Transverse colon (tissue), 4 donors: ENCODE results near the gene CFAP91. TPM values are rescaled to one million over a fixed set of nuclear protein-coding genes. Genes with fewer than 3 reads are reported as not detected.
A peak's percentile ranks its signal among the peaks of the same experiment; 100 is the strongest.

Source experiments
- DNase-seq: peaks from one replicate; pipeline ENCODE4 v3.0.0-alpha.2; 2019
- H3K27ac ChIP-seq, 4 donors: fragments of 200-600 bp; sonication (generic); 2 replicates each; pipeline ENCODE4 v1.5.1; 2016 to 2018; ENCODE audit warnings: inconsistent platforms in 4 of 4
- H3K27me3 ChIP-seq: fragments of 200-600 bp; sonication (generic); 2 replicates; pipeline ENCODE4 v1.5.1; 2017; ENCODE audit warnings: inconsistent platforms
- H3K36me3 ChIP-seq, 4 donors: fragments of 200-600 bp; sonication (generic); 2 replicates each; pipeline ENCODE4 v1.5.1; 2017 to 2019; ENCODE audit warnings: inconsistent platforms in 4 of 4
- H3K4me1 ChIP-seq, 4 donors: fragments of 200-600 bp; sonication (generic); 2 replicates each; pipeline ENCODE4 v1.5.1; 2017 to 2020; ENCODE audit warnings: inconsistent platforms in 4 of 4
- H3K4me3 ChIP-seq, 4 donors: fragments of 200-600 bp; sonication (generic); 1 replicate in 1 of 4; 2 replicates in 3 of 4; pipeline versions ENCODE4 v1.5.1 to v1.6.1; 2017 to 2019; ENCODE audit warnings: inconsistent platforms in 4 of 4
- H3K9me3 ChIP-seq, 2 donors: fragments of 200-600 bp; sonication (generic); 2 replicates each; pipeline ENCODE4 v1.5.1; 2017 to 2019; ENCODE audit warnings: inconsistent platforms in 2 of 2
- EP300 ChIP-seq: sonication (generic); formaldehyde crosslinking; IDR thresholded peaks from one replicate; pipeline ENCODE4 v1.6.1; 2017; ENCODE audit warnings: antibody characterized with exemption, low read depth
- POLR2A ChIP-seq: fragments of 450-650 bp; IDR thresholded peaks from one replicate; pipeline ENCODE4 v1.6.1; 2016; ENCODE audit warnings: antibody characterized with exemption, mild to moderate bottlenecking, moderate library complexity
- POLR2AphosphoS5 ChIP-seq, 3 donors: sonication (generic); formaldehyde crosslinking; IDR thresholded peaks; one replicate each; pipeline ENCODE4 v1.6.1; 2016; ENCODE audit warnings: antibody characterized with exemption in 3 of 3
- WGBS, 2 donors: methylation state at CpG; one replicate each; pipeline ENCODE4 v1.1.5; 2018; ENCODE audit warnings: low coverage in 1 of 2; 5-methylcytosine and 5-hydroxymethylcytosine counted together
- in situ Hi-C, 4 donors: fragments of 200-750 bp; cut with MboI; loops; one replicate each; pipeline versions ENCODE4 v1.15.0 to v1.15.1; 2017; ENCODE audit warnings: low sequenced_read_pairs in 3 of 4, low pct_ligation_motif_present in 1 of 4, low pct_unique_long_range_greater_than_20kb in 1 of 4
- intact Hi-C: fragments of 100-400 bp; cut with DNase I; formaldehyde crosslinking; loops from one replicate; pipeline ENCODE4 v1.15.1; 2023; ENCODE audit warnings: low total_unique reads
- total RNA-seq, 4 donors: library from RNA; depleted of rRNA; stranded (reverse); fragments of >200 nt; gene quantifications; one replicate each; pipeline ENCODE4 v1.1.0, GENCODE V29; 2016
- TF ChIP-seq, protein P1 (sequence below), 5 experiments: fragments of 200-600 bp in 3 of 5; fragments of 450-650 bp in 2 of 5; sonication (generic) in 3 of 5; IDR thresholded peaks; 1 replicate in 2 of 5; 2 replicates in 3 of 5; pipeline ENCODE4 v1.5.1; 2016 to 2017; ENCODE audit warnings: antibody characterized with exemption in 5 of 5, inconsistent platforms in 3 of 5, mild to moderate bottlenecking in 2 of 5, moderate library complexity in 1 of 5

CFAP91 gene
- total RNA-seq, 4 donors from 2014 or later = 1.4 to 5.4 TPM; not detected in 2

- H3K27ac ChIP-seq = no peak overlapping the region
- H3K4me3 ChIP-seq = peak overlapping the region in 2 of 4 donors; percentile 34 to 54
- WGBS, 2 donors = 65 to 69% methylated on average over 8 of the region's 8 CpGs
- no peak for TF ChIP-seq POLR2AphosphoS5 (IDR thresholded peaks at IDR 0.05)
- intact Hi-C loops = no loop called here
- in situ Hi-C loops = no loop called here
- H3K36me3 ChIP-seq = no peaks in the 10 kb centered on the region
- H3K9me3 ChIP-seq = no peaks in the 10 kb centered on the region
- H3K4me1 ChIP-seq = peaks cover 0 to 32% (median 10%) of the 10 kb centered on the region in 4 donors
- no peak for DNase-seq
- H3K27me3 ChIP-seq = peaks cover 6% of the 10 kb centered on the region
These were observed 1.2 kb downstream of the CFAP91 start for GRCh38 chr3:119703820-119704531.

- no peak for TF ChIP-seq POLR2AphosphoS5 (IDR thresholded peaks at IDR 0.05)
- peak; percentile 21 for TF ChIP-seq POLR2A
- H3K4me1 ChIP-seq = peaks cover 0 to 21% (median 0%) of the 10 kb centered on the region in 4 donors
- DNase-seq = no peak
- H3K9me3 ChIP-seq = no peaks in the 10 kb centered on the region
- no peak overlapping the region for H3K4me3 ChIP-seq
- peak overlapping the region in 2 of 4 donors; percentile 2 to 62 for H3K27ac ChIP-seq
- intact Hi-C loops (no loop called here), in situ Hi-C loops (no loop called here)
- no peaks in the 10 kb centered on the region for H3K27me3 ChIP-seq
- WGBS, 2 donors = 73 to 90% methylated on average over 2 of the region's 2 CpGs
- no peaks in the 10 kb centered on the region for H3K36me3 ChIP-seq
These were observed 12.3 kb downstream of the CFAP91 start for GRCh38 chr3:119715105-119715504.

DNA sequence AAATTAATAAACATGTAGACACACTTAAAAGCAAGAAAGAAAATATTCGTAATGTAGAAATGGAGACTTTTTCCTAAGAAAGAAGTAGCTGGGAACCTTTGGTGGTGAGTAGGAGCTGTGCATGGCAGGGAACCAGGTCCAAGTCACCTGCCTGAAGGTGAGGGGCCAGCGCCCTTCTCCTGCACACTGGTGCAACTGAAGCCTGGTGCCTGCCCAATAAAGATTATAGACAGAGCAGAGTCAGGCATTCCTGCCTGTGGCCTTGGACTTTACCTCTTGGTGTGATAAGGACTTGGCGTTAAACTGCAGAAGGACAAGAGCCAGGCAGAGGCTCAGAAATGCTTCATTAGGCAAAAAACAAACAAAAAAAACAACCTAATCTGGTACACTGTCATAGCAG lies 14.2 kb downstream of the CFAP91 start:
- peak; percentile 44 for DNase-seq
- no peaks in the 10 kb centered on the region for H3K27me3 ChIP-seq
- H3K36me3 ChIP-seq = no peaks in the 10 kb centered on the region
- TF ChIP-seq POLR2A (no peak), POLR2AphosphoS5 (IDR thresholded peaks at IDR 0.05) (peak in 1 of 3 donors; percentile 51), EP300 (no peak)
- TF ChIP-seq, protein P1, sequence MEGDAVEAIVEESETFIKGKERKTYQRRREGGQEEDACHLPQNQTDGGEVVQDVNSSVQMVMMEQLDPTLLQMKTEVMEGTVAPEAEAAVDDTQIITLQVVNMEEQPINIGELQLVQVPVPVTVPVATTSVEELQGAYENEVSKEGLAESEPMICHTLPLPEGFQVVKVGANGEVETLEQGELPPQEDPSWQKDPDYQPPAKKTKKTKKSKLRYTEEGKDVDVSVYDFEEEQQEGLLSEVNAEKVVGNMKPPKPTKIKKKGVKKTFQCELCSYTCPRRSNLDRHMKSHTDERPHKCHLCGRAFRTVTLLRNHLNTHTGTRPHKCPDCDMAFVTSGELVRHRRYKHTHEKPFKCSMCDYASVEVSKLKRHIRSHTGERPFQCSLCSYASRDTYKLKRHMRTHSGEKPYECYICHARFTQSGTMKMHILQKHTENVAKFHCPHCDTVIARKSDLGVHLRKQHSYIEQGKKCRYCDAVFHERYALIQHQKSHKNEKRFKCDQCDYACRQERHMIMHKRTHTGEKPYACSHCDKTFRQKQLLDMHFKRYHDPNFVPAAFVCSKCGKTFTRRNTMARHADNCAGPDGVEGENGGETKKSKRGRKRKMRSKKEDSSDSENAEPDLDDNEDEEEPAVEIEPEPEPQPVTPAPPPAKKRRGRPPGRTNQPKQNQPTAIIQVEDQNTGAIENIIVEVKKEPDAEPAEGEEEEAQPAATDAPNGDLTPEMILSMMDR (IDR thresholded peaks at IDR 0.05) = peak in 2 of 5 experiments; percentile 23 to 48
- H3K4me3 ChIP-seq = no peak overlapping the region
- intact Hi-C loops = no loop called here
- peak overlapping the region in 2 of 4 donors; percentile 35 to 62 for H3K27ac ChIP-seq
- in situ Hi-C loops = no loop called here
- WGBS, 2 donors = 74 to 84% methylated on average over 3 of the region's 3 CpGs
- H3K4me1 ChIP-seq = peaks cover 0 to 21% (median 0%) of the 10 kb centered on the region in 4 donors
- no peaks in the 10 kb centered on the region for H3K9me3 ChIP-seq

DNA sequence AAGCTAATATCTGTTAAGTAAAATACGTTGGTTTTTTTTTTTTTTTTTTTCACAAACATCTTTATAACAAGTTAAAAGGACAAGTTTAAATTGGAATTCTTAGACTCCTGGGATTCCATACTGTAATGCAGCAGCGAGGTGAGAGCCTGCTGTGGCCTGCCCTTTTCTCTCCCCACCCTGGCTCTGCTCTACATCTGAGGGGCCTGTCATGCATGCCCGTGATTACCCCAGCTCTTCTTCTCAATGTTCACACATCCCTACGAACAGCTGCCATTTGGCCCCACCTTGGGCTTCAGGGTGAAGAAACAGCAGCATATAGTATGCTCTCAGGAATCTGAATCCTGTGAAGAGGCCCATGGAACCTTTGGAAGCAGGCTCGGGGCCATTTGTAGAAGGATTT lies 14.7 kb downstream of the CFAP91 start:
- intact Hi-C loops = no loop called here
- 76 to 78% methylated on average over 2 to 5 of the region's 5 CpGs for WGBS, 2 donors
- H3K27ac ChIP-seq = peak overlapping the region in 1 of 4 donors; percentile 54

DNA sequence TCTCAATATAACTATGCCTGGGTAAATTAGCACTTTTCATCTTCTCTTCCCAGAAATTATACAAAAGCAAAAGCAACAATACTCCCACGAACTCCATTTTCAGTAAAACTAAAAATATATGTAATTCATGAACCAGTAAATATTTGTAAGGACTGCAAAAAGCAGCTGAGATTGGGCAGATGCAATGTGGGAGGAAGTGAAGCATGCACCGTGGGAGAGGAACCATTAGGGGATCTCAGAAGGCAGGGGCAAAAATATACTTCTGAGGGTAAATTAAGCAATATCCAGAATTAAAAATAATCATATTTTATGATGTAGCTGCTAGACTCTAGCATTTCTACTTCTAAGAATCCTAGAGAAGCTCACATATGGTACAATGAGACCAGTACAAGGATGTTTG lies 20.2 kb downstream of the CFAP91 start:
- 29 to 39% methylated on average over 2 of the region's 2 CpGs for WGBS, 2 donors
- no peaks in the 10 kb centered on the region for H3K36me3 ChIP-seq
- TF ChIP-seq, protein P1 (IDR thresholded peaks at IDR 0.05) = no peak
- TF ChIP-seq POLR2A = no peak
- TF ChIP-seq EP300 = no peak
- no peak for TF ChIP-seq POLR2AphosphoS5 (IDR thresholded peaks at IDR 0.05)
- DNase-seq = no peak
- no peak overlapping the region for H3K27ac ChIP-seq
- no peaks in the 10 kb centered on the region for H3K9me3 ChIP-seq
- in situ Hi-C loops (no loop called here), intact Hi-C loops (no loop called here)
- no peaks in the 10 kb centered on the region for H3K4me1 ChIP-seq
- no peaks in the 10 kb centered on the region for H3K27me3 ChIP-seq
- no peak overlapping the region for H3K4me3 ChIP-seq

More for the DNA sequence above, 14.7 kb downstream of the CFAP91 start:
- Histone ChIP-seq H3K36me3 (no peaks in the 10 kb centered on the region), H3K4me1 (peaks cover 0 to 21% (median 0%) of the 10 kb centered on the region in 4 donors), H3K27me3 (no peaks in the 10 kb centered on the region), H3K9me3 (no peaks in the 10 kb centered on the region), H3K4me3 (no peak overlapping the region)
- in situ Hi-C loops = no loop called here
- DNase-seq = no peak
- TF ChIP-seq POLR2A (no peak), EP300 (no peak), POLR2AphosphoS5 (IDR thresholded peaks at IDR 0.05) (no peak)
- TF ChIP-seq, protein P1 (IDR thresholded peaks at IDR 0.05) = no peak
